HG03460 (cell line): ENCODE results near the gene AP5Z1.
"Not testable (repeated sequence)": the region's sequence is repeated elsewhere in the genome, so short reads cannot be mapped to it uniquely, and the experiment has no call there.

Experiments
- ATAC-seq: cut with Tn5 transposase; IDR thresholded peaks from one replicate; pipeline ENCODE4 v1.9.1; 2021; ENCODE audit not compliant: unreplicated experiment

Gene AP5Z1

DNA sequence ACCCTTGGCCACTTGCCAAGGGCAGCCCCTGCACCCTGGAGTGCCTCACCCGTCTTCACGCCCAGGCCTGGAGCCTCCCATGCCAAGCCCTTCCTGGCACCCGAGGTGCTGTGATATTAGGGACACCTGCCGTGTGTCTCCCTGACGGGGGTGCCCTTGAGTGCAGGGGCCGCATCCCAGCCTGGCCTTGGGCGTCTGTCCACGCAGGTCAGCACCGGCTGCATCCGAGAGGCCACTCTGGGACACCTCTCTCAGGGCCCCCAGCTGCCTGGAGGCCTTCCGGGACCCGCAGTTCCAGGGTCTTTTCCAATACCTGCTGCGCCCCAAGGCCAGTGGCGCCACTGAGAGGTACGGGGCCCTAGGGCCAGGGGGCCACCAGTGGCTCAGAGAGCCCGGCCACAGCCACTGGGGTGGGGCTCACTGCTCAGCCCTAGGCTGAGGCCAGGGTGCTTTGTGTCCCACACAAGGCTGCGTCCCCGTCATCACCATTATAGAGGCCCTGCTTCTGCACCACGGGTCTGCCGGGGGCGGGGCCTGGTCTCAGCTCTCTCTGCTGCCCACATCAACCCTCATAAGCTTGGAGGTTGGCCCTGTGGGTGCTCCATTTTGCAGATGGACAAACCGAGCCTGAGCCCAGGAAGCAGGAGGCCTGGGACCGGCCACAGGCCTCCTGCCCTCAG is 12.7 kb downstream of the AP5Z1 start:
- no peak for ATAC-seq

DNA sequence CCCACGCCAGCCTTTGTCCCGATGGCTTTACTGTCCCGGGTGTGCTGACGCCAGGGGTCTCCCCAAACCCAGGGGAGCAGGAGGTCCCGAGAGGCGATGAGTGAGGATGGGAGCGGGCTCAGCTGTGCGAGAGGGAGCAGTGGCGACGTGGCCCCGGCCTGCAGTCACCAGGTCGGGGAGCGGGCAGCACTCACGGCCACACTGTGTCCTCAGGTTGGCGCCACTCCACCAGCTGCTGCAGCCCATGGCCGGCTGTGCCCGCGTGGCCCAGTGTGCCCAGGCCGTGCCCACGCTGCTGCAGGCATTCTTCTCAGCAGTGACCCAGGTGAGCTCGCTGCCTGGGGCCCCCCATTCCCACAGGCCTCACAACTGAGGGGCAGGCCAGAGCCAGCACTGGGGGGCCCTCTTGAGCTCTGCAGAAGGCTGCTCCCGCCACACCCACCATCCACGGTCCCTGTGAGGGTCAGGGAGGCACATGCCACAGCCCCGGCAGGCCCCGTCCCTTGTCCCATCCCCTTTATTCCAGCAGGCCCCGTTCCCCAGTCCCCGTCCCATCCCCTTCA is 13.3 kb downstream of the AP5Z1 start:
- ATAC-seq = no peak

DNA sequence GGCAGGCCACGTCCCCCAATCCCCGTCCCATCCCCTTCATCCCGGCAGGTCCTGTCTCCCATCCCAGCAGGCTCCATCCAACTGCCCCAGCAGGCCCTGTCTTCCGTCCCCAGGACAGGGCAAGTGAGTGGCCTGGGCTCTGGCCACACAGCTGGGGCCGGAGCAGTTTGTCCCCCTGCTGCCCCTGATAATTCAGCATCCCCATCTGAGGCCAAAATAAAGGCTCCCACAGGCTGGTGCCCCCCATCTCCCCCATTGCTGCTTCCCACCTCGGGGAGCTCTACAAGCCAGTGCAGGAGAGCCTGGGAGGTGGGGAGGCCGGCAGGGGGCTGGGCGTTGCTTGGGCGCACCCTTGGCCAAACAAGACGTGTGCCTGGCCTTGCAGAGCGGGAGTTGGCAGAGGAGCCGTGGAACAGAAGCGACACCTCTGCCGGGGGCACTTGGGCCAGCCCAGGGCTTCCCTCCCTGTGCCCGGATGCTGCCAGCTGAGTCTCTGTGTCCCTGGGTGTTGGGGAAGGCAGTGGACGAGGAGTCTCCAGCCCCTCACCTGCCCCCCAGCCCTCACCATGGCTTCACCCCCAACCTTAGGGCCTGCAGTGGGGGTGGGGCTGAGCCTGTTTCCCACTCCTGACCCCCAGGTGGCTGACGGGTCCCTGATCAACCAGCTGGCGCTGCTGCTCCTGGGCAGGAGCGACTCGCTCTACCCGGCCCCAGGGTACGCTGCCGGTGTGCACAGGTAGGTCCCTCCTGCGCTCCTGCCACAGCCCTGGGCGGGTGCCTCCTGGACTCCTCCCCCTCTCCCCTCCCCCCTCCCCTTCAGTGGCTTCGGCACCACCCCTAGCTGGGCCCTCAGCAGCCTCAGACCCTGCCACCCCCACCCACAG is 14.0 kb downstream of the AP5Z1 start:
- ATAC-seq = no peak

DNA sequence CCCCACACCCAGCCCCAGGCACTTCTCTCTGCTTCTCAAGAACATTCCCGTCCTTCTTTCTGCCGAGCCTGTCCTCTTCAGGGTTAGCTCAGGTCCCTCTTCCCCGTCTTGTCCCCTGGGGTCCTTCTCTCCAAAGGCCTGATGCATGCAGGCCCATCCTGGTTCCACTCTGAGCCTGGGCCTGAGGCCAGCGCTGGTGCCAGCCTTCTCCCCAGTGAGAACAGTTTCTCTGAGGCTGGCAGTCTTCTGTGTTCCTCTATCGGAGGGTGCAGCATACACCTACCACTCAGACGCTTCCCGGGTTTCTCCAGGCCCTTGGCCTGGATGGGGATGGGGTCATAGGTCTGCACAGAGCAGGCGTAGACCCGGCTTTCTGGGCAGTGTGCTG is 14.6 kb downstream of the AP5Z1 start:
- no peak for ATAC-seq

DNA sequence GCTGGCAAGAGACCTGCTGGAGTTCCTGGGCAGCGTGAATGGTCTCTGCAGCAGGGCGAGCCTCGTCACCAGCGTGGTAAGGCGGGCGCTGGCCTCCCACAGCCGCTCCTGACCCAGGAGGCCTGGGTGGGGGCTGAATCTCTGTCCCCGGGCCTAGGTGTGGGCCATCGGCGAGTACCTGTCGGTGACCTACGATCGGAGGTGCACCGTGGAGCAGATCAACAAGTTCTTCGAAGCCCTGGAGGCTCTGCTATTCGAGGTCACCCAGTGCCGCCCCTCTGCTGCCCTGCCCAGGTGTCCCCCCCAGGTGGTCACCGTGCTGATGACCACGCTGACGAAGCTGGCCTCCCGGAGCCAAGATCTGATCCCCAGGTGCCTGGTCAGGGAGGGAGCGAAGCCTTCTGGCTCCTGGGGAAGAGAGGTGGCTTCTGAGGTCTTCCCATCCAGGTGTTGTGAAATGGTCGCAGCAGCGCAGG is 15.1 kb downstream of the AP5Z1 start:
- ATAC-seq = no peak

DNA sequence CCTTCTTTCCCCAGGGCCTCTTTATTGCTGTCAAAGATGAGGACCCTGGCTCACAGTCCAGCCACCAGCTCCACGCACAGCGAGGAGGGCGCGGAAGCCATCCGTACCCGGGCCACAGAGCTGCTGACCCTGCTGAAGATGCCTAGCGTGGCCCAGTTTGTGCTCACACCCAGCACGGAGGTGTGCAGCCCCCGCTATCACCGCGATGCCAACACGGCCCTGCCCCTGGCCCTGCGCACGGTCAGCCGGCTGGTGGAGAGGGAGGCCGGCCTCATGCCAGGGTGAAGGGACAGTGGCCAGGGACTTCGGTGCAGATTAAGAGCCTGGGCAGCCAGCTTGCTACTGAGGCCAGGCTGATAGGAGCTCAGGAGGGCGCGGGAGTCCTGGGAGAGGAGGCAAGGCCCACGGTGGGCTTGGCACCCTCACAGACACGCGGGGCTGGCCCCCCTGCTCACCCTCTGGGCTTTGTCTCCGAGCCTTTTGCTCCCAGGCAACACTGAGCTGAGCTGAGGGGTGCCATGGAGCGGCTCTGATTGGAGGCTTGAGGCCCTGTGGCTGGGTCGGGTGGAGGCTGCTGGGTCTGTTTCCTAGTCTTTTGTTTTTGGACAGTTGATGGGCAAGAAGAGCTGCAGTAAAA is 15.8 kb downstream of the AP5Z1 start:
- ATAC-seq = no peak

DNA sequence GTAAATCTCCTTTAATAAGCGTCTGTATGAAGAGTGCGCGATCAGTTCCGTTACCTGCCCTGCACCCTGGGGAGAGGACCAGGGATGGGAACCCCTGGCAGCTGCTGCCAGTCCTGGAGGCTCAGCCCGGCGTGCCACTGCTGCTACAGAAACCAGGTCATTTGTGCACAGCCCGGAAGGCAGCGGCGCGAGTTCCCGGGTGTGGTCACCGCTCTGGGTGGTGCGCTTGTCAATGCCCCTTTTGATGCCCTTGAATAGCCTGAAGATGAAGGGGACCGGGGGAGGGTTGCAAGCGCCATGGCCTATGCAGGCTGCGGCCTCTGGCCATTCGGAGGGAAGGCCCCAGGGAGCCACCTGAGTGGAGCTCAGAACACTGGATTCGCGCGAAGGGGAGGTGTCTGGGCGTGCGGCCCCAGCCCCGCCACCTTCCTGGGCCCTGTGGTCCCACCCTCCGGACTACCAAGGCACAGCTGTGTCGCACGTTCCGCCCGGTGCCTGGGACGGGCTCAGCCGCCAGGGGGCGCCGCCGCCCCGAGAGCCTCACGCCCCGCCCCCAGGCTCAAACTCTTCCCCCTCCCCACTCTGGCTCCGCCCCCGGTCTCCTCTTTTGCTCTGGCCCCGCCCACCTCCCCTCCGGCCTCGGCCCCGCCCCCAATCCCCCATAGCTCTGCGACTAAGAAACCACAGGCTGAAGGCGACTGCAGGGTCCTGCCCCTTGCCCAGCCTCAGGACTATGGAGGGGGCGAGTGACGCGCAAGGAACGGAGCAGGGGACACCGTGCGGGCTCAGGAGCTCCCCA is 16.5 kb downstream of the AP5Z1 start:
- no peak for ATAC-seq

DNA sequence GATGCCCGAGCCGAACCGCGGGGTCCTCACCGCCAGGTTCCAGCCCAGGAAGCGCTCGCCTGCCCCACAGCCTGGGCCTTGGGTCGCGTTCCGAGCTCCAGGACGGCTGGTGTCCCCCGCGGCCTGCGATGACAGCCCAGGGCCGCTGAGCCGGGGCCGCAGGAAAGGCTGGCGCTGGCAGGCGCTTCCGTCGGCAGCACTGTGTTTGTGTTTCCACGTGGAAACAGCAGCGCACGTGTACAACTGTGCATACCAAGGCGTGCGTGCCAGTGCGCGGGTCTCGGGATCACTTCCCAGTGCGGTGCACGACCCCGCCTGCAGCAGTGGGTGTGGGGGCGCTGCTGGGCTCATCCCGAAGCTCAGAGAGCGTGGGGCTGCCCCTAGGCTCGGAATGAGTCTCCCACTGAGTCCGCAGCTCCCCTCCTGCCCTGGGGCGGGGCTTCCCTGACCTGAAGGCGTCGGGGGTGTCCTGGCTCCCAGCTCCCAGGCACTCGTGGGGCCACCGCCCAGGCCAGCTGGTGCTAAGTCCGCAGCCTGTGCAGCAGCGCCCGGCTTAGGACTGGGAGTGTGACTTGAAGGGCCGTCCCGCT is 17.2 kb downstream of the AP5Z1 start:
- ATAC-seq = no peak

DNA sequence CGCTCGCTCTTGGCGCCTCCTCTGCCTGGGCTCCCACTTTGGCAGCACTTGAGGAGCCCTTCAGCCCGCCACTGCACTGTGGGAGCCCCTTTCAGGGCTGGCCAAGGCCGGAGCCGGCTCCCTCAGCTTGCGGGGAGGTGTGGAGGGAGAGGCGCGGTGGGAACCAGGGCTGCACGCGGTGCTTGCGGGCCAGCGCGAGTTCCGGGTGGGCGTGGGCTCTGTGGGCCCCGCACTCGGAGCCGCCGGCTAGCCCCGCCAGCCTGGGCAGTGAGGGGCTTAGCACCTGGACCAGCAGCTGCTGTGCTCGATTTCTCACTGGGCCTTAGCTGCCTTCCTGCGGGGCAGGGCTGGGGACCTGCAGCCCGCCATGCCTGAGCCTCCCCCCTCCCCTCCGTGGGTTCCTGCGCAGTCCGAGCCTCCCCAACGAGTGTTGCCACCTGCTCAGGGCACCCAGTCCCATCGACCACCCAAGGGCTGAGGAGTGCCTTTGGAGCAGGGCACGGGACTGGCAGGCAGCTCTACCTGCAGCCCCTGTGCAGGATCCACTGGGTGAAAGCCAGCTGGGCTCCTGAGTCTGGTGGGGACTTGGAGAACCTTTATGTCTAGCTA is 18.1 kb downstream of the AP5Z1 start:
- ATAC-seq = not testable (repeated sequence)

DNA sequence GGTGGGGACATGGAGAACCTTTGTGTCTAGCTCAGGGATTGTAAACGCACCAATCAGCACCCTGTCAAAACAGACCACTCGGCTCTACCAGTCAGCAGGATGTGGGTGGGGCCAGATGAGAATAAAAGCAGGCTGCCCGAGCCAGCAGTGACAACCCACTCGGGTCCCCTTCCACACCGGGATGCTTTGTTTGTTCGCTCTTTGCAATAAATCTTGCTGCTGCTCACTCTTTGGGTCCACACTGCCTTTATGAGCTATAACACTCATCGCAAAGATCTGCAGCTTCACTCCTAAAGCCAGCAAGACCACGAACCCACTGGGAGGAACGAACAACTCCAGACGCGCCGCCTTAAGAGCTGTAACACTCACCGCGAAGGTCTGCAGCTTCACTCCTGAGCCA is 18.7 kb downstream of the AP5Z1 start:
- ATAC-seq = not testable (repeated sequence)

DNA sequence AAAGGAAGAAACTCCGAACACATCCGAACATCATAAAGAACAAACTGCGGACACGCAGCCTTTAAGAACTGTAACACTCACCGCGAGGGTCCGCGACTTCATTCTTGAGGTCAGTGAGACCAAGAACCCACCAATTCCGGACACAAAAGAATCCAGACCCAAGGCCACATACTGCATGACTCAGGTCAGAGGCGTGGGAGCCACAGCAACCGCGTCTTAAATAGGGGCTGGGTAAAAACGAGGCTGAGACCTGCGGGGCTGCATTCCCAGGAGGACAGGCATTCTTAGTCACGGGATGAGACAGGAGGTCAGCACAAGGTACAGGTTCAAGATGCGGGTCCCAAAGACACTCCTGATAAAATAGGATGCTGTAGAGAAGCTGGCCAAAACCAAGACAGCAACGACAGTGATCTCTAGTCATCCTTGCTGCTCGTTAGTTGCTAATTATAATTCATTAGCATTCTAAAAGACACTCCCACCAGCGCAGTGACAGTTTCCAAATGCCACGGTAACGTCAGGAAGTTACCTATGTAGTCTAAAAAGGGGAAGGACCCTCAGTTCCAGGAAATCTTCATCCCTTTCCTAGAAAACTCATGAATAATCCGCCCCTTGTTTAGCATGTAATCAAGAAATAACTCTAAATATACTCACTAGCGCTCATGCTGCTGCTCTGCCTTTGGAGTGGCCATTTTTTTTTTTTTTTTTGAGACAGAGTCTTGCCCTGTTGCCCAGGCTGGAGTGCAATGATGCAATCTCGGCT is 19.3 kb downstream of the AP5Z1 start:
- ATAC-seq = no peak

DNA sequence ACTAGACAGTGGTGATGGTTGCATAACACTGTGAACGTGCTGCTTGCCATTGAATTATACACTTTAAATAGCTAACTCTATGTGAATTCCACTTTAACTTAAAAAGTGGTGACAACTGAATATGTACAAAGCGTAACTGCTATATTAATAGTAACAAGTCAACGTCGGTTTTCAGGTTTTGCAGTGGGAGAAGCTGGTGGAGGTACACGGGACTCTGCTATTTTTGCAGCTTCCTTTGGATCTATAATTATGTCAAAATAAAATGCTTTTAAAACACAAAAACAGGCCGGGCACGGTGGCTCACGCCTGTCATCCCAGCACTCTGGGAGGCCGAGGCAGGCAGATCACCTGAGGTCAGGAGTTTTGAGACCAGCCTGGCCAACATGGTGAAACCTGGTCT is 21.0 kb downstream of the AP5Z1 start:
- ATAC-seq = no peak

DNA sequence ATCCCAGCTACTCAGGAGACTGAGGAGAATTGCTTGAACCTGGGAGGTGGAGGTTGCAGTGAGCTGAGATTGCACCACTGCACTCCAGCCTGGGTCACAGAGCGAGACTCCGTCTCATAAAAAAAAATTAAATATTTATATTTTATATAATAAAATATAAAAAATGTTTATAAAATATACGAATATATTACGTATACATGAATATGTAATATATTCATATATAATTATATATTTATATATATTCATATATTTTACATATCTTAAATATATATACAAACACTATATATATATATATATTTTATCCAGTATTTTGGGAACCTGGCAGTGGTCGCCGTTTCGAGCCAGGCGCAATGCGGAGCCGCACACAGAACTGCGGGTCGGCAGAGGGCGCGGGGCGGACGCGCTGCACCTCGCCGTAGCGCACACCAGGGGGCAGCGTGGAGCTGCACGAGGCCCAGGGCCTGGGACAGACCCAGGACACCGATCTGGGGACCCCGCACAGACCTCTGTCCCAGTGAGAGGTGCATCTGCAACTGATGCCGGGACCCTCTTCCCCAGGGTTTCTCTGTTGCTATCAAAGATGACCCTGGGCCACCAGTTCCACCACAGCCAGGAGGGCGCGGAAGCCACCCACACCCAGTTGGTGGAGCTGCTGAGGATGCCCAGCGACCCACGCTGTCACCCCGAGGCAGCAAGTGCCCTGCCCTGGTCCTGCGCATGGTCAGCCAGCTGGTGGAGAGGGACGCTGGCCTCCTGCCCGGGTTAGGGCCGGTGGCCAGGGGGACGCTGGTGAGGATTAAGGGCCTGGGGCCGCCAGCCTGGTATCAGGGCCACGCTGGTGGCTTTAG is 22.7 kb downstream of the AP5Z1 start:
- no peak for ATAC-seq

DNA sequence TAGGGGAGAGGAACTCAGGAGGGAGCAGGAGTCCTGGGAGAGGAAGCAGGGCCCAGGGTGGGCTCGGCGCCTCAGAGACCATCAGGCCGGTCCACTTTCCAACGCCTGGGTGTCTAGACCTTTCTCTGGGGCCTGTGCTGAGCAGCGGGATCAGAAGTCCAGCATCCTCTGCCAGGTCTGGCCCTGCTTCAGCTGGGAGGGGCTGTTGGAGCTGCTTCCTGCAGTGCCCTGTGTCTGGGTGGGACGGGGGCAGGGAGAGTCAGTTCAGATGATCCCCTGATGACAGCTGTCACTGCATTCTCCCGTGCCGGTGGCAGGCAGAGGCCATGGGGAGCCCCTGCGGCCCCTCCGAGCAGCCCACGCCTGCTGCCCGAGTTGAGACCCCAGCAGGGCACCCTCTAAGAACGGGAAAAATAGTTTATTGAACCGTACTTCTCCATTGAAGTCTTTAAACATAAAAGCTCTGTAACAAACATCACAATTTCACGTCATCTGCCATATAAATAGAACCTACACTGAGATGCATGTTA is 23.3 kb downstream of the AP5Z1 start:
- no peak for ATAC-seq

DNA sequence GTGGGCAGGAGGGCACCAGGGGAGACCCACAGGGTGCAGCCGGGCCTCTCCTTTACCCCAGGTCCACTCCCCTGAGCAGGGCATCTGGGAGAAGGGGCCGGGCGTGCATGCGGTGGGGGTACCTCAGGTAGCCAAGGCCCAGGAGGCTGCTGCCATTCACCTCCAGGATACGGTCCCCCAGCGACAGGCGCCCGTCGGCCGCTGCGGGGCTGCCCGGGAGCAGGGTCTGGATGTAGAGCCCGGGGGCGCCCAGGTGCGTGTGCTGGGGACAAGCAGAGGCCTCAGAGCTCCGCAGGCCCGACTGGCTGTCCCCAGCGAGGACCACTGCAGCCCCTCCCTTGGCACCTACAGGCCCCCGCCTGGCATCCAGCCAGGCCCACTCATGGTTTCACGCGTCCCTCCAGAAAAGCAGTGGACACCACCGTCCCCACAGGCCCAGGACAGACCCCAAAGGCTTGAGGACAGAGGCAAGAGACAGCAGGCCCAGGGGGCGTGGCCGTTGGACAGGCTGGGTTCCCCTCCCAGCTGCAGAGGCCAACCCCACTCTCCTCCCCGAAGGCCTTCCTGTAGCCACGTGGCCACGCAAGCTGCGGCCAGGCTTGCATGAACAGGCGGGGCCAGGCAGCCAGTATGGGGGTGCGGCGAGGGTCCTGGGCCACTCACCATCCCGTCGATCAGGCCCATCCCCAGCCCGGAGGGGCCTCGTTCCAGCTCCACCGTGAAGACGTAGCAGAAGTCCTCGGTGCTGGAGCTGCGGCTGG is 24.3 kb downstream of the AP5Z1 start:
- ATAC-seq = no peak

DNA sequence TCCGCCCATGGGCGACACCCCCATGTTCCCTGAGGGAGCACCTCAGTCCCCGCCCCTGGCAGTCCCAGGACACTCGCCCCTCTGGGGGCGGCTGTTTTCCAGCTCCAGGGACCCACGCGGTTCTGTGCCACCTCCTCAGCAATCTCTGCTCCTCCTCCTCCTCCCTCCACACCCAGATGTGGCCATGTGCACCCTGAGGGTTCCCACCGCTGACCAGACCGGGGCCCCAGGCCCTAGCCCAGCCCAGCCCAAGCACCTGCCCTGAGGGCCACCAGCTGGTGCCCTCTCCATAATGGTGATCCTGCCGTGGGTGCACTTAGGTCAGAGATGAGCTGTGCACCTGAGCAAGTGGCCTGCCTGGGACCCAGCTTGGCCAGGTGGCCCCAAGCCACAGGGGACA is 25.1 kb downstream of the AP5Z1 start:
- ATAC-seq = no peak
